ENCODE data around the gene SH3RF3.

The SH3RF3 gene

GRCh38 chr2:109479804-109480203 lies 350.8 kb downstream of the SH3RF3 start:
- TF ChIP-seq CTCF (IDR thresholded peaks at IDR 0.05; ENCODE audit: insufficient read depth, low read depth, low read length, missing control alignments): no peak
- H3K4me3 ChIP-seq (ENCODE audit: low read length): no peak overlapping the region
- DNase-seq (ENCODE audit: low read depth): no peak

- TF ChIP-seq CTCF (IDR thresholded peaks at IDR 0.05; ENCODE audit: insufficient read depth, low read depth, low read length, missing control alignments): no peak
- H3K4me3 ChIP-seq (ENCODE audit: low read length): no peak overlapping the region
- DNase-seq (ENCODE audit: low read depth): no peak
Observed at GRCh38 chr2:109480486-109481195, 351.6 kb downstream of the SH3RF3 start.

GRCh38 chr2:109481196-109481555 lies 352.2 kb downstream of the SH3RF3 start:
- no peak for TF ChIP-seq CTCF (IDR thresholded peaks at IDR 0.05; ENCODE audit: insufficient read depth, low read depth, low read length, missing control alignments)
- no peak for DNase-seq (ENCODE audit: low read depth)
- H3K4me3 ChIP-seq (ENCODE audit: low read length): no peak overlapping the region

- no peak overlapping the region for H3K4me3 ChIP-seq (ENCODE audit: low read length)
- DNase-seq (ENCODE audit: low read depth): no peak
- TF ChIP-seq CTCF (IDR thresholded peaks at IDR 0.05; ENCODE audit: insufficient read depth, low read depth, low read length, missing control alignments): no peak
Observed at GRCh38 chr2:109481599-109481998, 352.6 kb downstream of the SH3RF3 start.

- no peak for DNase-seq (ENCODE audit: low read depth)
- no peak for TF ChIP-seq CTCF (IDR thresholded peaks at IDR 0.05; ENCODE audit: insufficient read depth, low read depth, low read length, missing control alignments)
- H3K4me3 ChIP-seq (ENCODE audit: low read length): no peak overlapping the region
Observed at GRCh38 chr2:109482361-109482861, 353.4 kb downstream of the SH3RF3 start.

GRCh38 chr2:109486711-109487535 lies 357.9 kb downstream of the SH3RF3 start:
- H3K4me3 ChIP-seq (ENCODE audit: low read length): no peak overlapping the region
- TF ChIP-seq CTCF (IDR thresholded peaks at IDR 0.05; ENCODE audit: insufficient read depth, low read depth, low read length, missing control alignments): no peak
- DNase-seq (ENCODE audit: low read depth): no peak
